Gastrocnemius medialis (tissue), 4 donors: Measurements from ENCODE around the gene CFB. TPM values are rescaled to one million over a fixed set of nuclear protein-coding genes. Genes with fewer than 3 reads are reported as not detected.

Source experiments
- microRNA counts, 2 donors: library from miRNA; unstranded; fragments of <30 nt; microRNA quantifications; one replicate each; lab custom pipeline; 2016
- microRNA-seq, 2 donors: library from miRNA; unstranded; fragments of <30 nt; microRNA quantifications; one replicate each; pipeline ENCODE4, GENCODE V29; 2016; ENCODE audit warnings: borderline replicate concordance in 2 of 2
- total RNA-seq, 4 donors: library from RNA; depleted of rRNA; stranded (reverse); fragments of >200 nt; gene quantifications; one replicate each; pipeline versions ENCODE4 v1.1.0 to v1.2.3, GENCODE V29; 2016

CFB gene
- total RNA-seq, 4 donors from 2014 or later = 1.0 to 13.8 (median 6.1) TPM

MicroRNA genes within 50 kb of the gene (microRNA counts, 767-probe panel; counts per million panel counts)
- microRNA hsa-miR-1236 (lab: Ali Mortazavi, UCI) = 356 to 448 counts per million in 2 donors

Small RNA genes within 50 kb of the gene (microRNA-seq; reads per million reads assigned to microRNA genes)
- gene MIR1236 = 0 reads per million in 2 donors

Other genes starting within 250 kb of the CFB start
- 10 to 100 TPM; 39.2 to 82.9 (median 57.5) TPM for gene ABHD16A, start 242.8 kb upstream of the CFB start, total RNA-seq
- not detected for gene LY6G6F, start 239.2 kb upstream of the CFB start, total RNA-seq
- not detected for gene LY6G6D, start 230.7 kb upstream of the CFB start, total RNA-seq
- not detected for gene LY6G6C, start 224.3 kb upstream of the CFB start, total RNA-seq
- not detected for gene MPIG6B, start 222.7 kb upstream of the CFB start, total RNA-seq
- 10 to 100 TPM; 10.6 to 24.2 (median 15.4) TPM for gene DDAH2, start 216.8 kb upstream of the CFB start, total RNA-seq
- 10 to 100 TPM; 20.9 to 41.3 (median 26.3) TPM for gene CLIC1, start 209.6 kb upstream of the CFB start, total RNA-seq
- 1 to 10 TPM in 3 of 4 donors, under 1 TPM in 1; 0.35 to 7.8 (median 1.6) TPM for gene MSH5, start 206.1 kb upstream of the CFB start, total RNA-seq
- gene SAPCD1, start 183.4 kb upstream of the CFB start, total RNA-seq = not detected
- gene VWA7, start 168.8 kb upstream of the CFB start, total RNA-seq = 1 to 10 TPM; 2.0 to 7.8 (median 4.7) TPM
- 100 to 1,000 TPM in 1 of 4 donors, 10 to 100 TPM in 3; 39.2 to 102 (median 67.4) TPM for gene VARS1, start 150.3 kb upstream of the CFB start, total RNA-seq
- 10 to 100 TPM; 25.1 to 43.7 (median 32.9) TPM for gene LSM2, start 139.1 kb upstream of the CFB start, total RNA-seq
- gene HSPA1L, start 130.8 kb upstream of the CFB start, total RNA-seq = 1 to 10 TPM; 1.1 to 7.1 (median 3.5) TPM
- 100 to 1,000 TPM in 2 of 4 donors, 10 to 100 TPM in 2; 85.8 to 205 (median 111) TPM for gene HSPA1A, start 130.6 kb upstream of the CFB start, total RNA-seq
- 100 to 1,000 TPM in 2 of 4 donors, 10 to 100 TPM in 2; 71.5 to 178 (median 112) TPM for gene HSPA1B, start 118.4 kb upstream of the CFB start, total RNA-seq
- 10 to 100 TPM; 20.8 to 42.7 (median 38.1) TPM for gene NEU1, start 83.3 kb upstream of the CFB start, total RNA-seq
- 1 to 10 TPM in 1 of 4 donors, not detected in 3; 1.6 TPM for gene SLC44A4, start 67.1 kb upstream of the CFB start, total RNA-seq
- gene EHMT2, start 48.4 kb upstream of the CFB start, total RNA-seq = 10 to 100 TPM in 3 of 4 donors, 1 to 10 TPM in 1; 8.4 to 17.5 (median 13.0) TPM
- under 1 TPM in 1 of 4 donors, not detected in 3; 0.26 TPM for gene ZBTB12, start 44.0 kb upstream of the CFB start, total RNA-seq
- gene C2, start 18.4 kb upstream of the CFB start, total RNA-seq = 1 to 10 TPM; 2.7 to 4.9 (median 3.6) TPM
- gene NELFE, start 12.9 kb downstream of the CFB start, total RNA-seq = 10 to 100 TPM; 58.1 to 88.6 (median 78.7) TPM
- 10 to 100 TPM; 21.2 to 51.9 (median 22.7) TPM for gene SKIC2, start 13.1 kb downstream of the CFB start, total RNA-seq
- gene DXO, start 26.0 kb downstream of the CFB start, total RNA-seq = 10 to 100 TPM in 1 of 4 donors, 1 to 10 TPM in 3; 5.8 to 11.5 (median 8.5) TPM
- gene C4A, start 36.0 kb downstream of the CFB start, total RNA-seq = 1 to 10 TPM; 4.3 to 7.8 (median 6.2) TPM
- 1 to 10 TPM; 2.6 to 8.6 (median 6.9) TPM for gene C4B, start 68.7 kb downstream of the CFB start, total RNA-seq
- gene CYP21A2, start 92.3 kb downstream of the CFB start, total RNA-seq = under 1 TPM in 2 of 4 donors, not detected in 2; 0.16 to 0.41 TPM
- 10 to 100 TPM; 12.0 to 37.0 (median 33.5) TPM for gene TNXB, start 163.2 kb downstream of the CFB start, total RNA-seq
- 10 to 100 TPM in 2 of 4 donors, 1 to 10 TPM in 2; 6.8 to 18.4 (median 9.5) TPM for gene ATF6B, start 182.2 kb downstream of the CFB start, total RNA-seq
- 1 to 10 TPM; 2.6 to 6.0 (median 3.9) TPM for gene FKBPL, start 184.2 kb downstream of the CFB start, total RNA-seq
- under 1 TPM in 1 of 4 donors, not detected in 3; 0.49 TPM for gene PRRT1, start 205.8 kb downstream of the CFB start, total RNA-seq
- 10 to 100 TPM; 16.2 to 72.7 (median 21.4) TPM for gene PPT2, start 208.0 kb downstream of the CFB start, total RNA-seq
- gene EGFL8, start 218.5 kb downstream of the CFB start, total RNA-seq = 1 to 10 TPM in 3 of 4 donors, under 1 TPM in 1; 0.80 to 7.1 (median 4.2) TPM
- gene AGPAT1, start 230.0 kb downstream of the CFB start, total RNA-seq = 10 to 100 TPM; 32.0 to 58.7 (median 42.0) TPM
- 10 to 100 TPM; 54.6 to 98.3 (median 78.1) TPM for gene RNF5, start 232.3 kb downstream of the CFB start, total RNA-seq
- 1 to 10 TPM in 1 of 4 donors, not detected in 3; 1.9 TPM for gene AGER, start 238.2 kb downstream of the CFB start, total RNA-seq
- 10 to 100 TPM; 24.3 to 37.6 (median 33.6) TPM for gene PBX2, start 244.1 kb downstream of the CFB start, total RNA-seq
- 1 to 10 TPM in 3 of 4 donors, not detected in 1; 2.2 to 2.9 (median 2.3) TPM for gene GPSM3, start 246.5 kb downstream of the CFB start, total RNA-seq